NCI-H1105 treated with DMSO at 0.1 percent for 48 hours (cell line): ENCODE measurements around the gene RNF125.
"Not testable (repeated sequence)": the region's sequence is repeated elsewhere in the genome, so short reads cannot be mapped to it uniquely, and the experiment has no call there.

Experiments used
- DNase-seq: peaks from one replicate; lab custom pipeline; 2025; lab: John Stamatoyannopoulos, UW

The RNF125 gene

GRCh38 chr18:32025744-32026143 lies 7.1 kb downstream of the RNF125 start:
- no peak for DNase-seq

DNA sequence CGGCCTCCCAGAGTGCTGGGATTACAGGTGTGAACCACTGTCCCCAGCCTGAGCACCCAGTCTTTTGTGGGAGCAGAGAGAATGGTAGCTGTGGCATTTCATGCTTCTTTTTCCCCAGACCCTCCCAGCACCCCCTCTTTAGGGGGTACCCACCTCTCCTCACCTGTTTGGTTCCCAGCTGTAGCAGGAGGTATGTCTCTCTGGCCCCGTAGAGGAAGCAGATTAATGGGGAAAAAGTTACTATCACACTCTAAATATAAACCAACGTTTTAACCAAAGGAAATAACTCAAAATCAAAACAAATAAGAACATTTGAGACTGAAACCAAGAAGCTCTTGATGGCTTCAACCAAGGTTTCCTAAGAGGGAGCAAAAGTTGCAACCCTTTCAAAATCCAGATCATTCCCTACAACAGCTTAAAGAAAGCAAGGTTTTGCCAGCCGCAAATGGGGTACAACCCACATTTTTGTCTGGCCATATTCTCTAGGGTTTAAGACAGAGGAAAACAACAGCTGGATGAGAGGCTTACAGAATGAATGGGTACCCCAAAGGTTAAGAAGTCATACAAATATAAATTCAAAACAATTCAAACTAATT lies 8.0 kb downstream of the RNF125 start:
- DNase-seq: no peak

DNA sequence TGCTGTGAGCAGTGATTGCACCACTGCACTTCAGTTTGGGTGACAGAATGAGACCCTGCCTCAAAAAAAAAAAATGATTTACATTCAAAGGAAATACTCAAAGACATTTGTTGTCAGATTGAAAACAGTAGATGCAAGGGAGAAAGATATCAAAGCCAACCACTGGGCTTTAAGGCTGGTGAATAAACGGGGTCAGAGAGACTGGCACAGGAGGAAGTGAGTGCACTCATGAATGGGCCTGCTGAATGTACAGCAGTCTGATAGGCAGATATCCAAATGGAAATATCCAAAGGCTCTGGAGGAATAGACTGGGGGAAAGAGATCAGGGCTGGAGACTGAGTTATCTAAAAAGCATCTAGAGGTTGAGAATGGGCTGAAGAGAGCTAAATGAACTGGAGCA lies 10.9 kb downstream of the RNF125 start:
- no peak for DNase-seq

GRCh38 chr18:32032609-32033008 lies 14.0 kb downstream of the RNF125 start:
- DNase-seq: no peak

DNA sequence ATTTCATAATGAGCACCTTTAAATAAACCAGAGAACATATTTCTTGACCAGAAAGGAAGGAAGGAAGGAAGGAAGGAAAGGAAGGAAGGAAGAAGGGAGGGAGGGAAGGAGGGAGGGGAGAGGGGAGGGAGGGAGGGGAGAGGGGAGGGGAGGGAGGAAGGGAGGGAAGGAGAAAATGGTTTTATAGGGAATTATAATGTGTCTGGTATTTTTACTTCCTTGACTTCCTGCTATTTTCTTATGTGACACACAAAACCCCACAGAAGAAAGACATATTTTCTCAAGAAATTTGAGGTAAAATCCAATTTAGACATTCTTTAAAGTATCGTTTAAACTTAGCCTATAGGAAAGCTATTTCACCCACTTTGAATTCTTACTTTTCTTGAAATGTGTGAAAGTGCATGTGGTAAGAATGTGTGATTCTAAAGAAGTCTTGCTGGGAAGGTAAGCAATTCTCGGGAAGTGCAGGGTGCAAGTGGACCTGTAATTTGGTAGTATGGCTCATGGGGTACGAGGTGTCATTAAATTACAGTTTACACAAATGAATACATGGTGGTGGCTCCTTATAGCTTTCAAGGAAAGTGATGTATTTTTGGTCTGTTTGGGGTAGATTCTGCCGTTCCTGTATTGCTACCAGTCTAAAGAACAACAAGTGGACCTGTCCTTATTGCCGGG lies 18.0 kb downstream of the RNF125 start:
- DNase-seq: no peak

GRCh38 chr18:32037616-32038015 lies 19.0 kb downstream of the RNF125 start:
- DNase-seq: no peak

- no peak for DNase-seq
These were observed 22.3 kb downstream of the RNF125 start for GRCh38 chr18:32040936-32041335.

GRCh38 chr18:32042337-32042736 lies 23.7 kb downstream of the RNF125 start:
- DNase-seq: no peak

DNA sequence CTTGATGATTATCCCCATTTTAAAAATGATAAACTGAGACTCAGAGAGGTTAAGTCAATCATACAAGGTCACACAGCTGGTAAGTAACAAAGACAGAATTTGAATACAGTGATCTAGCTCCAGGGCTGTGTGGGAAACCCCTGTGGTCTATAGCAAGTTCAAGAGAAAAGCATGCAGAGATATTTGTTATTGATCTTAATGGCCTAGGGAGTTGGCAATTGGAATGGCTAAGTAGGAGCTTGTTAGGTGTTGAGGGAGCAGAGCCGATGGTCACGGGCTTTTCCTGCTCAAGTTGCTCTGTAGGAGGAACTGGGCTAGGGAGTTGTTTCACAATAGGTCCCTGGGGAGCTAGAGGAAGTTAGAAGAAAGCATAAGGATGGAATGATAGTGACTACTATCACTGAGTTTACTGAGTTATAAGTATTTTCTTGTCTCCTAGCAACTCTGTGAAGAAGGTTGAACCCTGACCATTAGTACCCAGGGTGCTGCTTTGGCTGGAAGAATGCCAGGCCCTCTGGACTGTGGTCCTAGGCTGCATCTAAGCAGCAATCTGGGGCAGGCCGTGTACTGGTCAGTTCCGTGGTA lies 30.0 kb downstream of the RNF125 start:
- DNase-seq: no peak

DNA sequence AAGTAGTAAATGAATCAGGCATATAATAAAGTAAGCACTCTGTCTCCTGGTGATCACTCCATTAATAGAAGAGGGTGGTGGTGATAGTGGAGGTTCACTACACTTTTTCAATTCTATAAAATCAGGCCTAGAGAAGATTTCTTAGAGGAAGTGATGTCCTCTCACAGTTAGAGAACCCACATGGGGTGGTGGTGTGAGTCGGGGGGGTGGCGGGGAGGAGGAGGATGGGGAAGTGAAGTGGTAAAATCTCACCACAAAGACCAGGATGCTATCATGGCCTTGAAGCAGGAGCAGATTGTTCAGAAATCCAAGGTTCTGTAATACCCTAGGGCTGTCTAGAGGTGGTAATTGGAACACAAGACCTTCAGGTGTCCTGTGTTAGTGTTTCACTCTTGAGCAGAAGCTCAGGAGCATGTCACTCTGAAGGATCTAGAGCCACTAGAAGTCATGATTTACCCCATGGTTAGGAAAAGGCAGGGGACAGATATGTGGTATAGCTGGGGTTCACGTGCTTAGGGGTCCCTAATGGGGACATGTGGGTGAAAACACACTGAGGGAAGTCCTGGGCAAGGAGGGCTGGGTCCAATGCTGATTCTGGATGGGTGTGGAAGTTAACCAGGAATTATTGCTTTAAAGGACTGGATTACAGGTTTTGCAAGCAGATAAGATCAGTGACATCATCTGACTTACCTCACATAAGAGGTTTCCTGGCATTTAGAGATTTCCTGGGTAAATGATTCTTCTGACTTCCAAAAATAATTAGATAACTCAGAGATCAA lies 31.0 kb downstream of the RNF125 start:
- no peak for DNase-seq

DNA sequence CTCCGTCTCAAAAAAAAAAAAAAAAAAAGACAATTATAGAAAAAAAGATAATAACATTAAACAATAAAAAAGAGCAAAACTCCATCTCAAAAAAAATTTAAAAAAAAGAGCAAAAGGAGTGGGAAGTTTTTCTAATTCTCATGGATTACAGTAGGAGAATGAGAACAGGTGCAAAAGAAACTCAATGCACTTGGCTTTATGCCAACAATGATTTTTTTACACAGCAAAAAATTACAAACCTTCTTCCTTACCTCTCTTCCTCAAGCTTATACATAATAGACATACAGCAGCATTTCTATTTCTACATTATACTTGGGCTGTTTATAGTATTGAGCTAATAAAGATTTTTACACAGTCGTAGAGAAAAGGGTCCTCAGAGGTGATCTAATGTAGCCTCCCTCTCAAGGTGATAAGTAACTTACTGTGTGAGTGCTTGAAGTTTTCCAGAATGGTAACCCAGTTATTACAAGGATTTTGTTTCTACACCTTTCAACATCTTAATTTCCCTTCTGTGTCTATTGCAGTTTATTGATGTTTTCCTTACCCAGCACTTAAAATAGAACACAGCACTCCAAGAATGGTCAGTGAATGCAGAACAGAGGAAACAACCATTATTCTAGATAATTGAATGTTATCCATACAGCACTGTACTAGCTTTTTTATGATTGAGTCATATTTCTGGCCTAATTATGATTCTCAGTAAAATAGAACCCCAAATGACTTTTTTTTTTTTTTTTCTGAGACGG lies 38.2 kb downstream of the RNF125 start:
- DNase-seq: peak; percentile 28

DNA sequence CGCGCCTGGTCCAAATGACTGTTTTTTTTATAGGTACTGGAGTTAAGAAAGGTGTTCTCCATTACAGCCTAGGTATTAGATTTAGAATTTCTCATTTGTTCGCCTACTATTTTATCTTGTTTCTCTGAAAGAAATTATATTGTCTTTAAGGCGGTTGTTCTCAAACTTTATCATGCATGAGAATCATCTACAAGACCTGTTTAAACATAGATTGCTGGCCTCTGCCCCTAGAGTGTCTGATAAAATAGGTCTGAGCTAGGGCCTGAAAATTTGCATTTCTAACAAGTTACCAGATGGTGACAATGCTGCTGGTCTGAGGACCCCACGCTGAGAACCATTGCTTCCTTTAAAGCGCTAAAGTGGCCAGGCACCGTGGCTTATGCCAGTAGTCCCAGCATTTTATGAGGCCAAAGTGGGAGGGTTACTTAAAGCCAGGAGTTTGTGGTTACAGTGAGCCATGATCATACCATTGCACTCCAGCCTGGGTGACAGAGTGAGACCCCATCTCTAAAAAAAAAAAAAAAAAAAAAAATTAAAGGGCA lies 39.1 kb downstream of the RNF125 start:
- no peak for DNase-seq

DNA sequence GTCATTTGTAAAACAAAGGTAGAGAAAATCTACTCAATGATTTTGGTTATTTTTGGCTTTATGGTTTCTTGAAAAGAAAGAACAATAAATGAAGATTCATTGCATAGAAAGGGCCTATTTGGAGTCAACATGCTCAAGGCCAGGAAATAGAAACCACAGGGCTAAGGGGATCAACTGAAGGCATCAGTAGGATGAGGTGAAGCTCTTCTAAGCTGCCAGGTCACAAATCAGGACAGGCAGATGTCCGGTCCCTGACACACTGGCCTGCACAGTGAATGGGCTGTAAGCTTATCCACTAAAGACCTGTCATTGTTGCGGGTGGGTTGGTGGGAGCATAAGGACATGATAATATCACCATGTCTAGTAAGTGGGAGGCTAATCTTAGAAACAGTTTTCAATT lies 41.4 kb downstream of the RNF125 start:
- DNase-seq: no peak

DNA sequence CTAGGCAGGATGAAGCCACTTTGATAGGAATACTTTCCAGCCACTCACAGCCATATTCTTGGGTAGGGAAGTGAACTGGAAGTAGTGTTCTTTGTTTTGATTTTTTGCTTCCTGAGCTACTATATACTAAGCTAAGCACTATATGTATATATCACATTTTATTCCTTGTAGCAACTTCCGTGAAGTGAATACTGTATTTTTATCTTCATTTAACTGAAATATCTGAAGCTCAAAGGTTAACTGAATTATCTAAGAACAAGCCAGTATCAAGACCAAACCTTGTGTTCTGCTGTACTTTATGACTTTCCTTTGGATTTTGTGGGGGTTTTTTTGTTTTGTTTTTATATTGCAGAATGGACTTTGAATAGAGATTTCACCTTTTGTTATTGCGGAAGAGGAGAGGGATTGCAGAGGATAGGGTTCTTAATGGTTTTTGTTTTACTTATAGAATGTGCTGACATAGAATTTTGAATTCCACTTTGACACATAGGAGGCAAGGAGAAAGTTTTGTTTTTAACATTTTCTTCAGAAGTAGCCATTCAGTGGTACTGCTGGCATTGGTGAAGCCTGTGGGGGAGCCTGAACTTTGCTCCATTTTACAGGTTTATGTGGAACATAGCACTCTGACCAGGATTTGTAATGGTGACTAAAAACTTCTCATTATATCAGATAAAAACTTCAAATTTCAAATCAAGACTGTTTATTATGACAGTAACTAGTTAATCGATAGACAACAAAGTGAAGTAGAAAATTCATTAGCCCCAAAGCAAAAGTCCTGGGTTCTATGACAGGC lies 48.9 kb downstream of the RNF125 start:
- DNase-seq: no peak

DNA sequence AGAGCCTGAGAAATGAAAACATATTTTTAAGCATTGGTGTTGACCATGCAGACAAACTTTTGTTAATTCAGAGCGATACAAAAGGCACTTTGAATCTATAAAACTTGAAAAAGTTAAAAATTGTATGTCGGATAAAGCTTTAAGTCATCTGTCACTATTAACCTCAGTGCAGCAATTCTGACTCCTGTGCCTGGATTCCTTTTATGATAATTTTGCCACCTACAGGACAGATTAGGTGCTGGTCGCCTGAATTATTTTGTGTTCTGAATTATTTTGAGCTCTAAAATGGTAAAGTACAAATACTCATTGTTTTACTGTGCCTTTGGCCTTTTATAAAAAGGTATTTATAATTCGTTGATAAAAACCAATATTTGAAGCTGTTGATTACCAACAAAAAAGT lies 53.7 kb downstream of the RNF125 start:
- peak; percentile 15 for DNase-seq

GRCh38 chr18:32074206-32074605 lies 55.6 kb downstream of the RNF125 start:
- DNase-seq: no peak

DNA sequence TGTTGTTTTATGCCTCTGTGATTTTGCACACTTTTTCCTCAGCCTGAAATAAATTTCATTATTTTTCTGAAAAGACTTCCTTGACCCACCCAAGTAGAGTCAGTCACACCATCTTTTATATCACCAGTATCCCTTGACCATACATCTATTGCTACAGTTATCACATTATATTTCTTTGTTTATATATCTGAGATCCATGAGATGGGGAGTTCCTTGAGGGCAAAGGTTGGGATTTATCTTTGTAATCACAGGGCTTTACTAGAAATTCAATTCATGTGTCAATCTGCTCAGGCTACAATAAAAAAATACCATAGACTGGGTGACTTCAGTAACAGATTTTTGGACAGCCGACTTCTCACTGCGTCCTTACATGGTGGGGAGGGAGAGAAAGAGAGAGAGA lies 60.2 kb downstream of the RNF125 start:
- DNase-seq: no peak

DNA sequence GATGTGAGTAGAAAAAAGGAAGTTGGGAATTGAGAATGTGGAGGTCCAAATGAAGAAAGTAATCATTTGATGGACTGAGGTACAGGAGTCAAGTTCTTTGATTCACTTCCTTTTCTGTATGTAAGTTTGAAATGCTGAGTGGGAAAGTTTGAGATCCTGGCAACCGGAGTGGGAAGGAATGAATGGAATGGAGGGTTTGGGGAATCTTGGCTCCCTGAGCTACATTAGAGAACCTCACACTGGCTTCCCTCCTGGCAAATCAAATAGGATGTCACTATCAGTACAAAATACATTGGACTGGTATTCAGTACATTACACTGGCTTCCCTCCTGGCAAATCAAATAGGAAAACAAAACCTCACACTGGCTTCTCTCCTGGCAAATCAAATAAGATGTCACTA lies 63.3 kb downstream of the RNF125 start:
- DNase-seq: no peak

DNA sequence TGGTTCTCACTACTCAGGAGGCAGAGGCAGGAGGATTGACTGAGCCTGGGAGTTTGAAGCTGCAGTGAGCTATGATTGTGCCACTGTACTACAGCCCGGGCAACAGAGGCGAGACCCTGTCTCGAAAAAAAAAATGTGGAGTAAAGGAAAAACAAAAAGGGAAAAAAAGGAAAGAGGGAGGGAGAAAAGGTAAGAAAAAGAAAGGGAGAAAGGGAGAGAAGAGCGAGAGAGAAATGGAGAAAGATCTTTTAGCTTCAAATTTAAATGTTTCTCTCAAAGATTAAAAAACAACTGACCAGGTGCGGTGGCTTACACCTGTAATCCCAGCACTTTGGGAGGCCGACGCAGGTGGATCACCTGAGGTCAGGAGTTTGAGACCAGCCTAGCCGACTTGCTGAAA lies 65.2 kb downstream of the RNF125 start:
- no peak for DNase-seq

DNA sequence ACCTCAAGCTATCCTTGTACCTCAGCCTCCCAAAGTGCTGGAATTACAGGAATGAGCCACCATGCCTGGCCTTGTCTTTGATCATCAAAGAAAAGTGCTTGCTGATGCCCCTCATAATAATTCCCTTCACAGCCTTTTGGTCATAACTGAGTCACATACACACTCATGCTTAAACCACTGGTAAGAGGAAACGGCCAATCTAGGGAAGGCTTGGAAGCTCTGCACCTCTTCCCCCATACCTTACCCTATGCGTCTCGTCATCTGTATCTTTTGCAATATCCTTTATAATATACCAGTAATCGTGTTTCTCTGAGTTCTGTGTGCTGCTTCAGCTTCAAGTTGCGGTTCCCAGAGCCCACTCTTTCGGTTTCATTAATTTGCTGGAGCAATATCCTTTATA lies 68.3 kb downstream of the RNF125 start:
- DNase-seq: no peak

- DNase-seq: not testable (repeated sequence)
These were observed 72.2 kb downstream of the RNF125 start for GRCh38 chr18:32090831-32091230.
